HG03159 (cell line): ENCODE measurements around the gene IARS1.

Source experiments
- ATAC-seq: cut with Tn5 transposase; IDR thresholded peaks from one replicate; pipeline ENCODE4 v1.9.1; 2021; ENCODE audit warnings: mild to moderate bottlenecking, moderate library complexity; ENCODE audit not compliant: unreplicated experiment

IARS1 gene

GRCh38 chr9:92245005-92245797, 48.3 kb downstream of the IARS1 start:
- ATAC-seq, result no peak
